Fibroblast of villous mesenchyme (primary cell): ENCODE measurements around the gene GATC. TPM values are rescaled to one million over a fixed set of nuclear protein-coding genes. Genes with fewer than 3 reads are reported as not detected.

Experiments
- DNase-seq: peaks from one replicate; pipeline ENCODE4 v3.0.0-alpha.2; 2010; ENCODE audit warnings: low read depth
- H3K4me3 ChIP-seq: 2 replicates; pipeline ENCODE4 v1.5.1; 2011; ENCODE audit warnings: low read depth, mild to moderate bottlenecking, low read length
- total RNA-seq: library from RNA; depleted of rRNA; stranded (reverse); fragments of >200 nt; gene quantifications from 2 replicates; pipeline ENCODE4 v1.2.3, GENCODE V29; 2012
- TF ChIP-seq, protein P1 (sequence below): IDR thresholded peaks from 2 replicates; pipeline ENCODE4 v1.5.1; 2012; ENCODE audit warnings: low read depth, mild to moderate bottlenecking, low read length; ENCODE audit not compliant: insufficient read depth

The GATC gene
- total RNA-seq, 1 donor: 20.7 TPM

DNA sequence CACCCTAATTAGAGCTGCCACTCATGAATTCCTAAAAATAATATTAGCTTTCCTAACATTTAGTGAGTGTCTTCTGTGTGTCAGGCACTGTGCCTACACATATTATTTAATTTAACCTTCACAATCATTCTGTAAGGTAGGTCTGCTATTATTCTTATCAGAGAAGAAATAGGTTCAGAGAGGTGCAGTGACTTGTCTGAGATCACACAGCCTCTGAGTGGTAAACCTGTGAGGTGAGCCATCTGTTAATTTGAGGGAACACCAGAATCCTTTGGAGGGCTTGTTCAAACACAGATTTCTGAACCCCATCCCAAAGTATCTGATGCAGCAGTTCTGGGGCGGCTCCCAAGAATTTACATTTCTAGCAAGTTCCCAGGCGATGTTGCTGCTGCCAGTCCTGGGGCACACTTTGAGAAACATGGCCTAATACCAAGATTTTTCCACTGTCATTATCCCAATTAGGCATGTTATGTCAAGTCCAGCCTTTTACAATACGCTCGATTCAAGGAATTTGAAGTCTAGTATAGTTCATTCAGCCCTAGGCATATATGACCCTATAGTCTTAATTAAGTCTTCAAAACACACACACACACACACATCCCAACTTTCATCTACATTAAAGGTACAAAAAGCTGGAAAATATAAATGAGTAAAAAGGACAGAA, 28.2 kb upstream of the GATC start:
- DNase-seq: no peak
- no peak overlapping the region for H3K4me3 ChIP-seq
- TF ChIP-seq, protein P1, sequence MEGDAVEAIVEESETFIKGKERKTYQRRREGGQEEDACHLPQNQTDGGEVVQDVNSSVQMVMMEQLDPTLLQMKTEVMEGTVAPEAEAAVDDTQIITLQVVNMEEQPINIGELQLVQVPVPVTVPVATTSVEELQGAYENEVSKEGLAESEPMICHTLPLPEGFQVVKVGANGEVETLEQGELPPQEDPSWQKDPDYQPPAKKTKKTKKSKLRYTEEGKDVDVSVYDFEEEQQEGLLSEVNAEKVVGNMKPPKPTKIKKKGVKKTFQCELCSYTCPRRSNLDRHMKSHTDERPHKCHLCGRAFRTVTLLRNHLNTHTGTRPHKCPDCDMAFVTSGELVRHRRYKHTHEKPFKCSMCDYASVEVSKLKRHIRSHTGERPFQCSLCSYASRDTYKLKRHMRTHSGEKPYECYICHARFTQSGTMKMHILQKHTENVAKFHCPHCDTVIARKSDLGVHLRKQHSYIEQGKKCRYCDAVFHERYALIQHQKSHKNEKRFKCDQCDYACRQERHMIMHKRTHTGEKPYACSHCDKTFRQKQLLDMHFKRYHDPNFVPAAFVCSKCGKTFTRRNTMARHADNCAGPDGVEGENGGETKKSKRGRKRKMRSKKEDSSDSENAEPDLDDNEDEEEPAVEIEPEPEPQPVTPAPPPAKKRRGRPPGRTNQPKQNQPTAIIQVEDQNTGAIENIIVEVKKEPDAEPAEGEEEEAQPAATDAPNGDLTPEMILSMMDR: no peak

DNA sequence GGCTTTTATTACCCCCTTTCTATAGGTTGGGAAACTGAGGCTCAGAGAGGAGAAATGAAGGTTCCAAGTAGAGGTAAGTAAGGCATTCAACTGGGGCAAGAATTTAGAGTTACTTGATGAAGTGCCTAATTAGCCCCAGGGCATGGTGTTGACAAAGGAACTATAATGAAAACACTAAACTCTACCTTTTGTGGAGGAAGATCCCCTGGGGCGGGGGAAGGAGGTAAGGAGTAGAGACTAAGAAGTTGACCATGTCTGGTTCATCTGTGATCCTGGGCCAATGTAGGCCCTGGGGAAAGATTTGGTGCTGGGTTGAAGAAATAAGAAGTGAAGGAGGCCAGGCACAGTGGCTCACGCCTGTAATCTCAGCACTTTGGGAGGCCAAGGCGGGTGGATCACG, 24.5 kb upstream of the GATC start:
- DNase-seq: no peak
- TF ChIP-seq, protein P1: no peak
- no peak overlapping the region for H3K4me3 ChIP-seq

DNA sequence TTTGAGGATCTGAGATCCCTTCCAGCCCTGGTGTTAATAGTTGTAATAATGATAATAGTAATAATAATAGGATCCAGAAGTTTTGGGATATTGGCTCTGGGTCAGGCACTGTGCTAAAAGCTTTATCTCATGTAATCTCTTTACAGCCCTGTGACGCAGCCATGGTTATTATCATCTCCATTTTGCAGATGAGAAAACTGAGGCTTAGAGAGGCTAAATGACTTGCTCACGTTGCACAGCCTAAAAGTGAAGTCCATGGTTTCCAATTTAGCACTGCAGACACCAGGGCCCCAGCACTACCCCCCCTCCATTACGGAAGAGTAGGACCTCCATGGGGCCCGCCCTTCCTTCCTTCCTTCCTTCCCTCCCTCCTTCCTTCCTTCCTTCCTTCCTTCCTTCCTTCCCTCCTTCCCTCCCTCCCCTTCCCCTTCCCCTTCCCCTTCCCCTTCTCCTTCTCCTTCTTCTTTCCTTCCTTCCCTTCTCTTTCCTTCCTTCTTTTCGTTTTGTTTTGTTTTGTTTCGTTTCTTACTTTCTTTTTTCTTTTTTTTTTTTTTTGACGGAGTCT, 23.3 kb upstream of the GATC start:
- no peak for DNase-seq
- no peak overlapping the region for H3K4me3 ChIP-seq
- TF ChIP-seq, protein P1: no peak

DNA sequence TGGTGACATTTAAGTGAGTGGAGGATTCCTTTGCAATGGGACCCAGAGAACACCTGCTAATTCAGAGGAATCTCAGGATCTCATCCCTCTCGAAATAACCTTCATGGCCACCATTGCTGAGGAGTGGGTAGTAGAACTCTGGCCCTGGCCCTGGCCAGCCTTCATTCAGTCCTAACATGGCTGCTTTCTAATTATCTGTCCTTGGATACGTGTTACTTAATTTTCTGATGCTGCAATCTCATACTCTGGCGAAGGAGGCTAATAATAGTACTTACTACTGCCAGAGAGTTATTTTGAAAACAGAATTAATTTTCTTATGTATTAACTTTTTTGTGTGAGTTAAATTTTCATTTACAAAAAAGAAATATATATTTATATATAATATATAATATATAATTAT, 20.4 kb upstream of the GATC start:
- TF ChIP-seq, protein P1: no peak
- DNase-seq: no peak
- no peak overlapping the region for H3K4me3 ChIP-seq

DNA sequence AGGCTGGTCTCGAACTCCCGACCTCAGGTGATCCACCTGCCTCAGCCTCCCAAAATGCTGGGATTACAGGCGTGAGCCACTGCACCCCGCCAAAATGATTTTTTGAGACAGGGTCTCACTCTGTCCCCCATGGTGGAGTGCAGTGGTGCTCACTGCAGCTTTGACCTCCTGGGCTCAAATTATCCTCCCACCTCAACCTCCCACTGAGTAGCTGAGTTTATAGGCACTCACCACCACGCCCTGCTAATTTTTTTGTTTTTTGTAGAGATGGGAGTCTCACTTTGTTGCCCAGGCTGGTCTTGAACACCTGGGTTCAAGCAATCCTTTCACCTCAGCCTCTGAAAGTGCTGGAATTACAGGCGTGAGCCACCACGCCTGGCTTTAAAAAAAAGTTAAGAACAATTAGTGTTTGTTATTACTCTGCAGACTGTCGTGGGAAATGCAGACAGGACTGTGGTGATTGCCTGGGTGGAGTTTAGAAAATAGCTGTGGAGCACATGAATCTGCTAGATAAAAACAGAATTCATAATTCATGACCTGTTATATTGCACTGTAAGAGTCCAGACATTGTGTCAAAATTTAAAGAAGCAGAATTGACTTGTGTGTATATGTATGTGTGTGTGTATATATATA, 17.5 kb upstream of the GATC start:
- no peak for DNase-seq
- TF ChIP-seq, protein P1: no peak
- no peak overlapping the region for H3K4me3 ChIP-seq

DNA sequence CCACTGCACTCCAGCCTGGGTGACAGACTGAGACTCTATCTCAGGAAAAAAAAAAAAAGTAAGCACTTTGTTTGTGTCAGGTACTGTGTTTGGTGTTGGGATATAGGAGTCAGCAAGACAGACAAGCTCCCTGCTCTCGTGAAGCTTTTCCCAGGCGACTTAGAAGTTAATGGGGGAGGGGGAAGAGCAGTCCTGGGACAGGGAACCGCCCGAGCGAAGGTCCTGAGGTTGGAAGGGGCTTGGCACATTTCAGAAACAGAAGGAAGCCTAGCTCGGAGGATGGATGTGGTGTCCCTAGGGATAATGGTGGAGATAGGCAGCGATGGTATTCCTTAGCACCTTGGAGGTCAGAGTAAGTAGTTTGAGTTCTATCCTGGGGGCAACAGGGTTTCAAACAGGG, 16.9 kb upstream of the GATC start:
- no peak overlapping the region for H3K4me3 ChIP-seq
- TF ChIP-seq, protein P1: no peak
- DNase-seq: no peak
